ENCODE results near the gene PSMC3. TPM values are rescaled to one million over a fixed set of nuclear protein-coding genes. Genes with fewer than 3 reads are reported as not detected.

The PSMC3 gene
- total RNA-seq, 1 experiment from 2014 or later: 179 TPM

- no peak overlapping the region for H3T11ph ChIP-seq (ENCODE audit: low read length)
- H4K20me1 ChIP-seq (ENCODE audit: control insufficient read depth, insufficient read depth, insufficient read length): no peaks in the 10 kb centered on the region
- no peak overlapping the region for H2AK5ac ChIP-seq (ENCODE audit: insufficient read length, low read length)
- no peak overlapping the region for H4K5ac ChIP-seq (ENCODE audit: insufficient read length, low read depth, low read length)
- H3K79me1 ChIP-seq (ENCODE audit: insufficient read depth, low read depth, low read length, poor library complexity, severe bottlenecking): no peaks in the 10 kb centered on the region
- H3K27ac ChIP-seq (ENCODE audit: insufficient read length, low read depth, low read length): no peak overlapping the region
- no peaks in the 10 kb centered on the region for H3K79me2 ChIP-seq (ENCODE audit: insufficient read depth, low read length)
- H4K91ac ChIP-seq (ENCODE audit: insufficient read length, low read depth, low read length): no peak overlapping the region
- no peak for TF ChIP-seq CTCF (conservative IDR thresholded peaks at IDR 0.05)
- no peak overlapping the region for H3K56ac ChIP-seq (ENCODE audit: insufficient read length, low read depth, low read length)
- no peaks in the 10 kb centered on the region for H3K9me3 ChIP-seq (ENCODE audit: control insufficient read depth, low read depth, low read length)
- peak overlapping the region in 1 of 3 experiments; percentile 39; a peak in 1 of 7 replicates for H3K27ac Mint-ChIP-seq
- H3K4me1 Mint-ChIP-seq: peaks cover 2 to 6% of the 10 kb centered on the region in 2 experiments; a peak in 2 of 4 replicates
- no peak overlapping the region for H3K9ac ChIP-seq (ENCODE audit: extremely low read depth, insufficient read length, low read length)
- peaks cover 29 to 57% (median 47%) of the 10 kb centered on the region in 3 experiments for H3K36me3 Mint-ChIP-seq (ENCODE audit: insufficient read depth in 1 of 3, low read depth in 3 of 3)
- no peak overlapping the region for H3K4ac ChIP-seq (ENCODE audit: low read depth, low read length)
- H3K23me2 ChIP-seq (ENCODE audit: insufficient read length, low read depth, low read length, poor library complexity, severe bottlenecking): no peaks in the 10 kb centered on the region
- H3K14ac ChIP-seq (ENCODE audit: insufficient read depth, low read length): no peak overlapping the region
- H3K27me3 ChIP-seq (ENCODE audit: insufficient read depth, low read length): no peaks in the 10 kb centered on the region
- H2AFZ ChIP-seq (ENCODE audit: low read length): no peak overlapping the region
- H3K4me2 ChIP-seq (ENCODE audit: insufficient read depth, insufficient read length, low read length): no peak overlapping the region
- H3K9me3 Mint-ChIP-seq: no peaks in the 10 kb centered on the region
- no peak overlapping the region for H4K8ac ChIP-seq (replicated peaks; ENCODE audit: insufficient read length, low read depth, low read length)
- no peak for DNase-seq
- no peak overlapping the region for H2BK12ac ChIP-seq (ENCODE audit: insufficient read length, low read depth, low read length)
- H3K4me1 ChIP-seq (ENCODE audit: insufficient read depth, low read length): no peaks in the 10 kb centered on the region
- H3K4me3 Mint-ChIP-seq: no peak overlapping the region; a peak in 1 of 5 replicates
- no peak overlapping the region for H3K23ac ChIP-seq (ENCODE audit: insufficient read length, low read depth, low read length)
- H2BK20ac ChIP-seq (ENCODE audit: low read depth, low read length, poor library complexity, severe bottlenecking): no peak overlapping the region
- no peaks in the 10 kb centered on the region for H3K27me3 Mint-ChIP-seq (ENCODE audit: low read depth)
- H3K18ac ChIP-seq (ENCODE audit: insufficient read length, low read depth, low read length): no peak overlapping the region
- H2BK120ac ChIP-seq (ENCODE audit: low read depth, low read length, poor library complexity, severe bottlenecking): no peak overlapping the region
- H2BK15ac ChIP-seq (ENCODE audit: low read depth, low read length): no peak overlapping the region
- WGBS (ENCODE audit: extremely low coverage, insufficient read length, low lambda C conversion rate): no CpG with 5 or more reads among the region's 13 CpGs
- no peak overlapping the region for H2BK5ac ChIP-seq (ENCODE audit: insufficient read length, low read length)
Observed at GRCh38 chr11:47415949-47416472, 10.2 kb downstream of the PSMC3 start.
